ENCODE data around the gene STK35.

STK35 gene

GRCh38 chr20:2101057-2101864 is at the start of gene STK35:
STK35 (plus strand) TSS chr20:2101827; CDS start chr20:2101882, 55 bp downstream.
- no peak for DNase-seq (ENCODE audit: low spot score)

- no peak for DNase-seq (ENCODE audit: low spot score)
These were observed 49.7 kb upstream of the STK35 start for GRCh38 chr20:2051946-2052345.

- DNase-seq (ENCODE audit: low spot score): no peak
These were observed 48.9 kb upstream of the STK35 start for GRCh38 chr20:2052741-2053140.

- DNase-seq (ENCODE audit: low spot score): no peak
These were observed 48.0 kb upstream of the STK35 start for GRCh38 chr20:2053615-2054014.

GRCh38 chr20:2054911-2055310 is 46.7 kb upstream of the STK35 start:
- DNase-seq (ENCODE audit: low spot score): no peak

GRCh38 chr20:2059411-2059810 is 42.2 kb upstream of the STK35 start:
- DNase-seq (ENCODE audit: low spot score): no peak

- DNase-seq (ENCODE audit: low spot score): no peak
These were observed 36.5 kb upstream of the STK35 start for GRCh38 chr20:2065099-2065498.

GRCh38 chr20:2066461-2067122 is 35.0 kb upstream of the STK35 start:
- no peak for DNase-seq (ENCODE audit: low spot score)

- no peak for DNase-seq (ENCODE audit: low spot score)
These were observed 20.9 kb upstream of the STK35 start for GRCh38 chr20:2080532-2081224.

- DNase-seq (ENCODE audit: low spot score): no peak
These were observed 16.9 kb upstream of the STK35 start for GRCh38 chr20:2084703-2085102.

GRCh38 chr20:2086177-2086979 is 15.2 kb upstream of the STK35 start:
- no peak for DNase-seq (ENCODE audit: low spot score)

- no peak for DNase-seq (ENCODE audit: low spot score)
These were observed 14.6 kb upstream of the STK35 start for GRCh38 chr20:2086980-2087377.

- DNase-seq (ENCODE audit: low spot score): no peak
These were observed 12.7 kb upstream of the STK35 start for GRCh38 chr20:2088891-2089290.

- no peak for DNase-seq (ENCODE audit: low spot score)
These were observed 12.2 kb upstream of the STK35 start for GRCh38 chr20:2089447-2089846.

GRCh38 chr20:2093159-2093781 is 8.4 kb upstream of the STK35 start:
- no peak for DNase-seq (ENCODE audit: low spot score)

- DNase-seq (ENCODE audit: low spot score): no peak
These were observed 7.7 kb upstream of the STK35 start for GRCh38 chr20:2093883-2094282.

GRCh38 chr20:2101865-2102584 is 398 bp downstream of the STK35 start:
- peak; percentile 94 for DNase-seq (ENCODE audit: low spot score)

GRCh38 chr20:2102585-2103460 is 1.2 kb downstream of the STK35 start:
- DNase-seq (ENCODE audit: low spot score): peak; percentile 89

GRCh38 chr20:2103461-2104153 is 2.0 kb downstream of the STK35 start:
- DNase-seq (ENCODE audit: low spot score): no peak

Data from Ammon's horn (tissue), 1 donor.